Stomach (tissue), 9 donors: Measurements from ENCODE around the gene CABP2. TPM values are rescaled to one million over a fixed set of nuclear protein-coding genes. Genes with fewer than 3 reads are reported as not detected.
A peak's percentile ranks its signal among the peaks of the same experiment; 100 is the strongest.

ENCODE experiments used
- DNase-seq, 2 donors: peaks; one replicate each; pipeline versions ENCODE4 v3.0.0 to v3.0.0-alpha.2; 2013 to 2019
- H3K27ac ChIP-seq, 5 donors: fragments of 200-600 bp in 4 of 5; sonication (generic) in 4 of 5; one replicate each; pipeline ENCODE4 v1.5.1; 2013 to 2019; ENCODE audit warnings: mild to moderate bottlenecking in 1 of 5, moderate library complexity in 1 of 5
- H3K27me3 ChIP-seq, 3 donors: fragments of 200-600 bp; sonication (generic); one replicate each; pipeline ENCODE4 v1.5.1; 2017 to 2019; ENCODE audit warnings: mixed run types in 1 of 3
- H3K36me3 ChIP-seq, 4 donors: fragments of 200-600 bp; sonication (generic); 1 replicate in 3 of 4; 2 replicates in 1 of 4; pipeline ENCODE4 v1.5.1; 2016 to 2019
- H3K4me1 ChIP-seq, 4 donors: fragments of 200-600 bp; sonication (generic); one replicate each; pipeline ENCODE4 v1.5.1; 2016 to 2019
- H3K4me3 ChIP-seq, 4 donors: fragments of 200-600 bp; sonication (generic) in 3 of 4; one replicate each; pipeline ENCODE4 v1.5.1; 2016 to 2019; ENCODE audit warnings: mild to moderate bottlenecking in 1 of 4
- H3K9me3 ChIP-seq, 4 donors: fragments of 200-600 bp; sonication (generic); one replicate each; pipeline ENCODE4 v1.5.1; 2016 to 2019
- EP300 ChIP-seq: sonication (generic); formaldehyde crosslinking; IDR thresholded peaks from one replicate; pipeline ENCODE4 v1.6.1; 2017; ENCODE audit warnings: antibody characterized with exemption
- POLR2A ChIP-seq, 4 donors: fragments of 450-650 bp; IDR thresholded peaks; one replicate each; pipeline ENCODE4 v1.6.1; 2016; ENCODE audit warnings: antibody characterized with exemption in 4 of 4, control low read depth in 2 of 4, mild to moderate bottlenecking in 1 of 4, moderate library complexity in 1 of 4
- POLR2AphosphoS5 ChIP-seq, 3 donors: sonication (generic); formaldehyde crosslinking; IDR thresholded peaks; one replicate each; pipeline ENCODE4 v1.6.1; 2016; ENCODE audit warnings: antibody characterized with exemption in 3 of 3
- WGBS, 5 donors: extraction: QIAGEN DNeasy Blood & Tissue Kit in 3 of 5; methylation state at CpG; one replicate each; pipeline versions ENCODE4 v1.1.5 to v1.1.7; 2013 to 2018; 5-methylcytosine and 5-hydroxymethylcytosine counted together
- intact Hi-C: fragments of 100-400 bp; cut with DNase I; formaldehyde crosslinking; loops from one replicate; pipeline ENCODE4 v1.15.1; 2023; ENCODE audit warnings: low total_unique reads
- polyA plus RNA-seq, 3 donors: library from polyadenylated mRNA; stranded (reverse); fragments of 200-250 nt; gene quantifications; one replicate each; pipeline ENCODE4 v1.2.3, GENCODE V29; 2013
- total RNA-seq, 5 donors: library from RNA; depleted of rRNA; stranded (reverse); fragments of >200 nt; gene quantifications; one replicate each; pipeline versions ENCODE4 v1.1.0 to v1.2.3, GENCODE V29; 2014 to 2016
- TF ChIP-seq, protein P1 (sequence below), 7 experiments: fragments of 450-650 bp in 4 of 7; fragments of 200-600 bp in 3 of 7; sonication (generic) in 3 of 7; IDR thresholded peaks; one replicate each; pipeline ENCODE4 v1.5.1; 2016 to 2019; ENCODE audit warnings: antibody characterized with exemption in 7 of 7, control low read depth in 2 of 7, mild to moderate bottlenecking in 1 of 7
- donor health status: healthy with polysubstance abuse.
- donor health status: Bipolar disorder and iron deficiency.
- donor health status: healthy.

The CABP2 gene
- total and polyA plus RNA-seq, 8 donors: not detected

DNA sequence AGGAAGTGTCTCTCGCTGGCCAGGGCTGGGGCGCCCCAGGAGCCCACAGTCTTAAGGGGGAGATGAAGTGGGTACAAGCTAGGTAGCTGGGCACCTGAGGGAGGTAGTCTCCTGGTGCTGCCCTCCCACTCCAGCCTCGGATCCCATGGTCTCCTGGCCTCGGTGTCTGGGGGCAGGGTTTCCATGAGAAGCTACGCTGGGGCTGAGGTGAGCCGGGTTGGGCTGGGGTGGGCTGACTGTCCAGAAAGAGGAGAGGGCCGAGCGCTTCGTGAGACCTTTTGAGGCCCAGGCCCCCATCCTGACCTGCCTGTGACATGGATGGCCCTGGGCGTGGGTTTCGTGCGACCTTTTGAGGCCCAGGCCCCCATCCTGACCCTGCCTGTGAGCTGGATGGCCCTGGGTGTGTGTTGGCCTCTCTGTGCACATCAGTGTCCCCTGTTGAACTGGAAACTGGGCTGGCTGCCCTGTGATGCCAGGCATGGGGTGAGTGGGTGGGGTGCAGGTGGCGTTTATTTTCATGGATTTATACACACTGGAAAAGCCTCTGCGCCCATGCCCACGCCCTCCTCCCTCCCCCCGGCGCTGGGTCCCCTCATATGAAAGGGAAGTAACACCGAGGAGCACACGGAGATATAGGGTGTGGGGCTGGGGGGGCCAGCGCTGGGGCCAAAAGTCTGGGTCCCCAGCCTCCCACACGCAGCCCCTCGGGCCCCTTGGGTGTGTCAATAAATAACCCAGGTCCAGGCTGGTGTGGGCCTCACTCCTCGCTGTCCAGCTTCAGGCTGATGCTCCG is 31.8 kb downstream of the CABP2 start:
- H3K36me3 ChIP-seq: peaks cover 43 to 98% (median 96%) of the 10 kb centered on the region in 4 donors

DNA sequence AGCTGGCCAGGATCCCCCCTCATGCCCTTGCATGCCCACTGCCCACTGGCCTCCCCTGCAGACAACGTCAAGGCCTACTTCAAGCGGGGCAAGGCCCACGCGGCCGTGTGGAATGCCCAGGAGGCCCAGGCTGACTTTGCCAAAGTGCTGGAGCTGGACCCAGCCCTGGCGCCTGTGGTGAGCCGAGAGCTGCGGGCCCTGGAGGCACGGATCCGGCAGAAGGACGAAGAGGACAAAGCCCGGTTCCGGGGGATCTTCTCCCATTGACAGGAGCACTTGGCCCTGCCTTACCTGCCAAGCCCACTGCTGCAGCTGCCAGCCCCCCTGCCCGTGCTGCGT is 32.5 kb downstream of the CABP2 start:
- Histone ChIP-seq H3K4me1 (peaks cover 0 to 14% (median 7%) of the 10 kb centered on the region in 4 donors), H3K27me3 (no peaks in the 10 kb centered on the region), H3K27ac (no peak overlapping the region), H3K36me3 (peaks cover 36 to 91% (median 88%) of the 10 kb centered on the region in 4 donors), H3K4me3 (no peak overlapping the region), H3K9me3 (no peaks in the 10 kb centered on the region)
- TF ChIP-seq POLR2AphosphoS5 (IDR thresholded peaks at IDR 0.05) (no peak), POLR2A (IDR thresholded peaks at IDR 0.05) (no peak), EP300 (no peak)
- TF ChIP-seq, protein P1, sequence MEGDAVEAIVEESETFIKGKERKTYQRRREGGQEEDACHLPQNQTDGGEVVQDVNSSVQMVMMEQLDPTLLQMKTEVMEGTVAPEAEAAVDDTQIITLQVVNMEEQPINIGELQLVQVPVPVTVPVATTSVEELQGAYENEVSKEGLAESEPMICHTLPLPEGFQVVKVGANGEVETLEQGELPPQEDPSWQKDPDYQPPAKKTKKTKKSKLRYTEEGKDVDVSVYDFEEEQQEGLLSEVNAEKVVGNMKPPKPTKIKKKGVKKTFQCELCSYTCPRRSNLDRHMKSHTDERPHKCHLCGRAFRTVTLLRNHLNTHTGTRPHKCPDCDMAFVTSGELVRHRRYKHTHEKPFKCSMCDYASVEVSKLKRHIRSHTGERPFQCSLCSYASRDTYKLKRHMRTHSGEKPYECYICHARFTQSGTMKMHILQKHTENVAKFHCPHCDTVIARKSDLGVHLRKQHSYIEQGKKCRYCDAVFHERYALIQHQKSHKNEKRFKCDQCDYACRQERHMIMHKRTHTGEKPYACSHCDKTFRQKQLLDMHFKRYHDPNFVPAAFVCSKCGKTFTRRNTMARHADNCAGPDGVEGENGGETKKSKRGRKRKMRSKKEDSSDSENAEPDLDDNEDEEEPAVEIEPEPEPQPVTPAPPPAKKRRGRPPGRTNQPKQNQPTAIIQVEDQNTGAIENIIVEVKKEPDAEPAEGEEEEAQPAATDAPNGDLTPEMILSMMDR (IDR thresholded peaks at IDR 0.05): no peak
- 68 to 83% (median 77%) methylated on average over 14 to 15 of the region's 15 CpGs for WGBS, 5 donors
- intact Hi-C loops: loop anchor here (10.0 kb wide), 1 partner anchor 96 kb away; the partner anchor contains the start of gene RAD9A
- peak in 1 of 2 donors; percentile 8 for DNase-seq

More for the DNA sequence above, 31.8 kb downstream of the CABP2 start:
- Histone ChIP-seq H3K9me3 (no peaks in the 10 kb centered on the region), H3K27me3 (no peaks in the 10 kb centered on the region), H3K4me1 (peaks cover 0 to 6% (median 2%) of the 10 kb centered on the region in 4 donors), H3K4me3 (no peak overlapping the region), H3K27ac (no peak overlapping the region)
- intact Hi-C loops: loop anchor here (10.0 kb wide), 1 partner anchor 97 kb away; the partner anchor contains the start of gene RAD9A
- TF ChIP-seq EP300: no peak
- TF ChIP-seq, protein P1 (IDR thresholded peaks at IDR 0.05): no peak
- TF ChIP-seq POLR2AphosphoS5 (IDR thresholded peaks at IDR 0.05): no peak
- TF ChIP-seq POLR2A (IDR thresholded peaks at IDR 0.05): no peak
- WGBS, 5 donors: 73 to 83% (median 79%) methylated on average over 17 to 24 of the region's 24 CpGs
- no peak for DNase-seq

DNA sequence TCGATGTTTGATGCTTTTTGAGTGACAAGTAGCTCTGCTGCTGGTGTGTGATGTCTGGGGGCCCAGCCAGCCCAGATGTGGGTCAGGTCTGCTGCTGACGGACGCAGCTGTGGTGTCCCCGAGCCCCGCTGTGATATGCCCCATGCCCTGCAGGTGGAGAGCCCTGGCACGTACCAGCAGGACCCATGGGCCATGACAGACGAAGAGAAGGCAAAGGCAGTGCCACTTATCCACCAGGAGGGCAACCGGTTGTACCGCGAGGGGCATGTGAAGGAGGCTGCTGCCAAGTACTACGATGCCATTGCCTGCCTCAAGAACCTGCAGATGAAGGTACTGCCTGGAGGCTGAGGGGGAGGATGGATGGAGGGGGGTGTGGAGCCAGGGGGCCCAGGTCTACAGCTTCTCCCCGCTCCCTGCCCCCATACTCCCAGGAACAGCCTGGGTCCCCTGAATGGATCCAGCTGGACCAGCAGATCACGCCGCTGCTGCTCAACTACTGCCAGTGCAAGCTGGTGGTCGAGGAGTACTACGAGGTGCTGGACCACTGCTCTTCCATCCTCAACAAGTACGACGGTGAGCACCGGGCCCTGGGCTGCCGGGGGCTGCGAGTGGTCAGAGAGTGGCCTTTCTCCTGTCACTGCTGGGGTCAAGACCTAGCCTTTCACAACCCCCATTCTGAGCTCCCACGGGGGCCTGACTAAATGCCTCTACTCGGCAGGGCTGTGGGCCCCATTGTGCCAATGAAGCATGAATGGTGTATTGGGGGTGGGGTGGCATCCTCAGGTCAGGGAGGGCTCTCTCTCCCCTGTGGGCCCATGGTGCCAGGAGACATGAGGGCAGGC is 33.1 kb downstream of the CABP2 start:
- 85 to 90% (median 87%) methylated on average over 14 to 23 of the region's 23 CpGs for WGBS, 5 donors
- Histone ChIP-seq H3K36me3 (peaks cover 35 to 86% (median 82%) of the 10 kb centered on the region in 4 donors), H3K4me1 (peaks cover 0 to 18% (median 13%) of the 10 kb centered on the region in 4 donors), H3K27me3 (no peaks in the 10 kb centered on the region), H3K27ac (no peak overlapping the region), H3K4me3 (no peak overlapping the region), H3K9me3 (no peaks in the 10 kb centered on the region)
- intact Hi-C loops: loop anchor here (10.0 kb wide), 1 partner anchor 95 kb away; the partner anchor contains the start of gene RAD9A
- no peak for TF ChIP-seq EP300
- TF ChIP-seq, protein P1 (IDR thresholded peaks at IDR 0.05): no peak
- TF ChIP-seq POLR2A (IDR thresholded peaks at IDR 0.05): no peak
- no peak for TF ChIP-seq POLR2AphosphoS5 (IDR thresholded peaks at IDR 0.05)
- no peak for DNase-seq

DNA sequence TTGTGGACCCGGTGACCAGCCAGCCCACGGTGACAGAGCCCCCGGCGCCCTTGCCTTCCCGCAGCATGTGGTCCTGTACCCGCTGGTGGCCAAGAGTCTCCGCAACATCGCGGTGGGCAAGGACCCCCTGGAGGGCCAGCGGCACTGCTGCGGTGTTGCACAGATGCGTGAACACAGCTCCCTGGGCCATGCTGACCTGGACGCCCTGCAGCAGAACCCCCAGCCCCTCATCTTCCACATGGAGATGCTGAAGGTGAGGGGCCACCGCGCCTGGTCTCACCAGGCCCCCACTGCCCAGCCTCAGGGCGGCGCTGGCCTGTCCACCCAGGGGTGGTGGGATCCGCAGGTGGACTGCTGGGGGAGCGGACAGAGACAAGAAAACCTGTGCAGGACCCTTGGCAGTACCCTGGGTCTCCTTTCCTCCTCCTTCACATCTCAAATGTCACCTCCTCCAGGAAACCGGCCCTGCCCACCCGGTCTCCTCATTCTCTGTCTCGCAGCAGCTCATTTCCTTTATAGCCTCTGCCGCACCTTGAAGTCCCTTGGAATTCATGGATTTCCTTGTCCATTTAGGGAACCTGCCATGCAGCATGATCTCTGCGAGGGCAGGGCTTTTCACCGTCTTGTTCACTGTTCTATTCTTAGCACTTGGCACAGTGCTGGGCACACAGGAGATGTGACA is 33.9 kb downstream of the CABP2 start:
- no peak overlapping the region for H3K27ac ChIP-seq

More for the DNA sequence above, 33.9 kb downstream of the CABP2 start:
- Histone ChIP-seq H3K4me3 (no peak overlapping the region), H3K4me1 (peaks cover 0 to 26% (median 21%) of the 10 kb centered on the region in 4 donors), H3K9me3 (no peaks in the 10 kb centered on the region), H3K27me3 (no peaks in the 10 kb centered on the region), H3K36me3 (peaks cover 35 to 79% (median 74%) of the 10 kb centered on the region in 4 donors)
- no peak for TF ChIP-seq EP300
- no peak for TF ChIP-seq POLR2AphosphoS5 (IDR thresholded peaks at IDR 0.05)
- DNase-seq: no peak
- 71 to 86% (median 85%) methylated on average over 12 to 25 of the region's 25 CpGs for WGBS, 5 donors
- intact Hi-C loops: no loop called here
